DND-41 (cell line): ENCODE measurements around the gene SIK1.

ENCODE experiments used
- ATAC-seq: fragments of 200-7000 bp; cut with Tn5 transposase; 3 replicates; pipeline ENCODE4 v1.9.1; 2021; ENCODE audit warnings: low read depth; ENCODE audit not compliant: insufficient read depth
- DNase-seq: peaks from one replicate; pipeline ENCODE4 v3.0.0-alpha.2; 2020
- H2AFZ ChIP-seq: 2 replicates; pipeline ENCODE4 v1.6.0; 2012; ENCODE audit warnings: low read depth, low read length
- H3K27ac ChIP-seq: 2 replicates; pipeline ENCODE4 v1.5.1; 2012; ENCODE audit warnings: low read length, inconsistent platforms
- H3K27me3 ChIP-seq: fragments of 200-600 bp; sonication (generic); 2 replicates; pipeline ENCODE4 v1.6.0; 2012; ENCODE audit warnings: low read length, mild to moderate bottlenecking, inconsistent platforms; ENCODE audit not compliant: insufficient read depth, poor library complexity
- H3K36me3 ChIP-seq: 2 replicates; pipeline ENCODE4 v1.5.1; 2012; ENCODE audit warnings: low read length, inconsistent platforms; ENCODE audit not compliant: insufficient read depth
- H3K4me1 ChIP-seq: 2 replicates; pipeline ENCODE4 v1.5.1; 2012; ENCODE audit warnings: mild to moderate bottlenecking, low read length; ENCODE audit not compliant: insufficient read depth
- H3K4me2 ChIP-seq: 2 replicates; pipeline ENCODE4 v1.6.0; 2012; ENCODE audit warnings: mild to moderate bottlenecking, moderate library complexity, low read length, inconsistent platforms; ENCODE audit not compliant: insufficient read depth
- H3K4me3 ChIP-seq, 2 experiments: fragments of 200-600 bp in 1 of 2; shearing (Covaris generic) in 1 of 2; 2 replicates each; pipeline ENCODE4 v1.5.1; 2012 to 2016; ENCODE audit warnings: inconsistent platforms in 2 of 2, low read length in 2 of 2, mild to moderate bottlenecking in 2 of 2, low read depth in 1 of 2, moderate library complexity in 1 of 2
- H3K79me2 ChIP-seq: 2 replicates; pipeline ENCODE4 v1.6.0; 2012; ENCODE audit warnings: low read length, inconsistent platforms; ENCODE audit not compliant: insufficient read depth
- H3K9ac ChIP-seq: 2 replicates; pipeline ENCODE4 v1.6.0; 2012; ENCODE audit warnings: low read depth, mild to moderate bottlenecking, inconsistent platforms, low read length, moderate library complexity
- H3K9me3 ChIP-seq: 2 replicates; pipeline ENCODE4 v1.5.1; 2012; ENCODE audit warnings: low read length, moderate library complexity, mild to moderate bottlenecking, inconsistent platforms; ENCODE audit not compliant: insufficient read depth, severe bottlenecking
- H4K20me1 ChIP-seq: 2 replicates; pipeline ENCODE4 v1.6.0; 2012; ENCODE audit warnings: low read length; ENCODE audit not compliant: insufficient read depth
- CTCF ChIP-seq: IDR thresholded peaks from 2 replicates; pipeline ENCODE4 v1.5.1; 2012; ENCODE audit warnings: borderline replicate concordance, low read length, moderate library complexity, mild to moderate bottlenecking; ENCODE audit not compliant: poor library complexity, severe bottlenecking; ENCODE audit errors: extremely low read depth
- EZH2 ChIP-seq: IDR thresholded peaks from 3 replicates; pipeline ENCODE4 v1.6.1; 2012; ENCODE audit warnings: borderline replicate concordance, low read depth, mild to moderate bottlenecking, moderate library complexity, low read length, inconsistent platforms; ENCODE audit not compliant: severe bottlenecking

The SIK1 gene

GRCh38 chr21:43374228-43374885 lies 52.6 kb downstream of the SIK1 start:
- no peak overlapping the region for H3K27ac ChIP-seq
- H3K9ac ChIP-seq: no peak overlapping the region

GRCh38 chr21:43373362-43374227 lies 53.3 kb downstream of the SIK1 start:
- Histone ChIP-seq H3K9ac (no peak overlapping the region), H3K9me3 (no peaks in the 10 kb centered on the region), H3K27me3 (no peaks in the 10 kb centered on the region), H3K27ac (no peak overlapping the region), H3K4me2 (no peak overlapping the region), H3K79me2 (no peaks in the 10 kb centered on the region), H3K36me3 (no peaks in the 10 kb centered on the region), H3K4me3 (no peak overlapping the region), H2AFZ (no peak overlapping the region), H4K20me1 (no peaks in the 10 kb centered on the region), H3K4me1 (no peaks in the 10 kb centered on the region)
- ATAC-seq (no peak), DNase-seq (no peak)
- no peak for TF ChIP-seq CTCF

More at GRCh38 chr21:43374228-43374885, 52.6 kb downstream of the SIK1 start:
- Histone ChIP-seq H3K9me3 (no peaks in the 10 kb centered on the region), H3K36me3 (no peaks in the 10 kb centered on the region), H2AFZ (no peak overlapping the region), H3K4me1 (no peaks in the 10 kb centered on the region), H4K20me1 (no peaks in the 10 kb centered on the region), H3K79me2 (no peaks in the 10 kb centered on the region), H3K4me3 (no peak overlapping the region), H3K27me3 (no peaks in the 10 kb centered on the region), H3K4me2 (no peak overlapping the region)
- TF ChIP-seq EZH2: no peak
- no peak for TF ChIP-seq CTCF
- DNase-seq (no peak), ATAC-seq (no peak)

GRCh38 chr21:43372663-43373361 lies 54.1 kb downstream of the SIK1 start:
- no peaks in the 10 kb centered on the region for H3K9me3 ChIP-seq
- no peaks in the 10 kb centered on the region for H3K27me3 ChIP-seq
- no peak overlapping the region for H3K27ac ChIP-seq
- DNase-seq (no peak), ATAC-seq (no peak)
- H2AFZ ChIP-seq: no peak overlapping the region
- no peaks in the 10 kb centered on the region for H3K4me1 ChIP-seq
- H3K36me3 ChIP-seq: no peaks in the 10 kb centered on the region
- TF ChIP-seq EZH2 (no peak), CTCF (no peak)
- no peak overlapping the region for H3K4me3 ChIP-seq
- no peak overlapping the region for H3K9ac ChIP-seq
- no peaks in the 10 kb centered on the region for H3K79me2 ChIP-seq
- H3K4me2 ChIP-seq: no peak overlapping the region
- no peaks in the 10 kb centered on the region for H4K20me1 ChIP-seq
